Gastroesophageal sphincter (tissue), 4 donors: ENCODE results near the gene NELL1. TPM values are rescaled to one million over a fixed set of nuclear protein-coding genes. Genes with fewer than 3 reads are reported as not detected.

ENCODE experiments used
- ATAC-seq: fragments of 150-250 bp; one replicate; pipeline ENCODE4 v1.9.1; 2016; ENCODE audit warnings: mild to moderate bottlenecking, moderate library complexity
- H3K27ac ChIP-seq, 4 donors: fragments of 200-600 bp; sonication (generic) in 3 of 4; 1 replicate in 3 of 4; 2 replicates in 1 of 4; pipeline ENCODE4 v1.5.1; 2016 to 2019
- H3K27me3 ChIP-seq: fragments of 200-600 bp; sonication (generic); one replicate; pipeline ENCODE4 v1.5.1; 2019
- H3K36me3 ChIP-seq, 2 donors: fragments of 200-600 bp; sonication (generic); one replicate each; pipeline ENCODE4 v1.5.1; 2019; ENCODE audit warnings: control low read depth in 1 of 2
- H3K4me1 ChIP-seq, 3 donors: fragments of 200-600 bp; sonication (generic); 1 replicate in 2 of 3; 2 replicates in 1 of 3; pipeline ENCODE4 v1.5.1; 2016 to 2019; ENCODE audit warnings: control low read depth in 2 of 3
- H3K4me3 ChIP-seq, 2 donors: fragments of 200-600 bp; sonication (generic); one replicate each; pipeline ENCODE4 v1.5.1; 2019; ENCODE audit warnings: mild to moderate bottlenecking in 1 of 2, moderate library complexity in 1 of 2
- H3K9me3 ChIP-seq, 3 donors: fragments of 200-600 bp; sonication (generic); one replicate each; pipeline ENCODE4 v1.5.1; 2017 to 2019; ENCODE audit warnings: control low read depth in 2 of 3
- EP300 ChIP-seq: sonication (generic); formaldehyde crosslinking; IDR thresholded peaks from one replicate; pipeline ENCODE4 v1.6.1; 2017; ENCODE audit warnings: antibody characterized with exemption, mild to moderate bottlenecking
- POLR2A ChIP-seq, 2 donors: fragments of 450-650 bp; IDR thresholded peaks; one replicate each; pipeline ENCODE4 v1.6.1; 2017; ENCODE audit warnings: antibody characterized with exemption in 2 of 2, mild to moderate bottlenecking in 2 of 2, moderate library complexity in 1 of 2
- POLR2AphosphoS5 ChIP-seq: sonication (generic); formaldehyde crosslinking; IDR thresholded peaks from one replicate; pipeline ENCODE4 v1.6.1; 2017; ENCODE audit warnings: antibody characterized with exemption
- WGBS, 2 donors: methylation state at CpG; one replicate each; pipeline ENCODE4 v1.1.5; 2018; ENCODE audit warnings: low coverage in 1 of 2; 5-methylcytosine and 5-hydroxymethylcytosine counted together
- total RNA-seq, 4 donors: library from RNA; depleted of rRNA; stranded (reverse); fragments of >200 nt; gene quantifications; one replicate each; pipeline ENCODE4 v1.1.0, GENCODE V29; 2016
- TF ChIP-seq, protein P1 (sequence below), 4 experiments: fragments of 200-600 bp in 2 of 4; fragments of 450-650 bp in 2 of 4; sonication (generic) in 1 of 4; IDR thresholded peaks; one replicate each; pipeline ENCODE4 v1.5.1; 2017 to 2019; ENCODE audit warnings: antibody characterized with exemption in 4 of 4, mild to moderate bottlenecking in 2 of 4, moderate library complexity in 2 of 4

NELL1 gene
- total RNA-seq, 4 donors from 2014 or later = 0.27 to 3.0 (median 1.5) TPM

DNA sequence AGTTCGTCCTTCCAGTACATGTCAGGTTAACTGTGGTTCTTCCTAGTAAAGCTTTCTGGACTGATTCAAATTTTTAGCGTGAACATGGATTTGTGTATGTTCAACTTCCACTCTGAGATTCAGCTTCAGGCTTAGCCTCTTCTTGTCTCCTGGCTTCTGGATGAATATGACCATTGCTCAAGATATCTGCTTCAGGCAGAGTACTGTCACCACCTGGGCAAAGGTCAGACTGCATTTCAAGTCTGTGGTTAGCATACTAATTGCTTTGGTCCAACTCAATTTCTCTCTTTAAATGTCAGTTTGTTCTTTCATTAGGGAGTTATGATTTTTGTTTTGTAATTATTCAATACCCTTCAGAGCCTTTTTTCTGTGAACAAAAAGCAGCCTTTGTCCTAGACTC is 440.0 kb downstream of the NELL1 start:
- TF ChIP-seq EP300 (no peak), POLR2AphosphoS5 (no peak), POLR2A (IDR thresholded peaks at IDR 0.05) (no peak)
- TF ChIP-seq, protein P1, sequence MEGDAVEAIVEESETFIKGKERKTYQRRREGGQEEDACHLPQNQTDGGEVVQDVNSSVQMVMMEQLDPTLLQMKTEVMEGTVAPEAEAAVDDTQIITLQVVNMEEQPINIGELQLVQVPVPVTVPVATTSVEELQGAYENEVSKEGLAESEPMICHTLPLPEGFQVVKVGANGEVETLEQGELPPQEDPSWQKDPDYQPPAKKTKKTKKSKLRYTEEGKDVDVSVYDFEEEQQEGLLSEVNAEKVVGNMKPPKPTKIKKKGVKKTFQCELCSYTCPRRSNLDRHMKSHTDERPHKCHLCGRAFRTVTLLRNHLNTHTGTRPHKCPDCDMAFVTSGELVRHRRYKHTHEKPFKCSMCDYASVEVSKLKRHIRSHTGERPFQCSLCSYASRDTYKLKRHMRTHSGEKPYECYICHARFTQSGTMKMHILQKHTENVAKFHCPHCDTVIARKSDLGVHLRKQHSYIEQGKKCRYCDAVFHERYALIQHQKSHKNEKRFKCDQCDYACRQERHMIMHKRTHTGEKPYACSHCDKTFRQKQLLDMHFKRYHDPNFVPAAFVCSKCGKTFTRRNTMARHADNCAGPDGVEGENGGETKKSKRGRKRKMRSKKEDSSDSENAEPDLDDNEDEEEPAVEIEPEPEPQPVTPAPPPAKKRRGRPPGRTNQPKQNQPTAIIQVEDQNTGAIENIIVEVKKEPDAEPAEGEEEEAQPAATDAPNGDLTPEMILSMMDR (IDR thresholded peaks at IDR 0.05) = no peak

DNA sequence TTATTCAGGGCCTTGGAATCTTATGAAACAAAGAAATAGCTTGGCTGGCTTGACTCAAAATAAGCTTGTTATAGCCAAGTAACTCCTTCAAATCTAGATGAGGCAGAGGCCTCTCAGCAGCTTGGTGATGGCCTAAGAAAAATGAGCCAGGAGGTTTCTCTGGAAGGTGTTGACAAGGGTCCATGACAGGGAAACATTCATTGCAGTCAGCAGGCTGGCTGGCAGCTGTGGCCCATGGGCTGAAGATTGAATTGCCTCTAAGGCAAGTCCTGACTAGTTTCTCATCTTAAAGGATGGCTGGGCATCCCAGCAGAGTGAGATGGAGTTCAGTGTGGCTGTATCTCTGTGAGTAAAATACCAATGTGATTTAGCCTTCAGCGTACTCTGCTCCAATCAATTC is 441.0 kb downstream of the NELL1 start:
- H3K9me3 ChIP-seq = peaks cover 0 to under 1% (median 0%) of the 10 kb centered on the region in 3 donors
- 64 to 83% methylated on average over 1 of the region's 1 CpG for WGBS, 2 donors
- no peaks in the 10 kb centered on the region for H3K36me3 ChIP-seq
- no peak overlapping the region for H3K27ac ChIP-seq
- TF ChIP-seq POLR2A (IDR thresholded peaks at IDR 0.05) (no peak), POLR2AphosphoS5 (no peak)
- H3K4me3 ChIP-seq = no peak overlapping the region
- no peak for ATAC-seq
- no peaks in the 10 kb centered on the region for H3K4me1 ChIP-seq
- H3K27me3 ChIP-seq = no peaks in the 10 kb centered on the region

More for the DNA sequence above, 440.0 kb downstream of the NELL1 start:
- no peak overlapping the region for H3K27ac ChIP-seq
- H3K9me3 ChIP-seq = peaks cover 0 to 11% (median 0%) of the 10 kb centered on the region in 3 donors
- no peaks in the 10 kb centered on the region for H3K36me3 ChIP-seq
- H3K4me1 ChIP-seq = no peaks in the 10 kb centered on the region
- H3K27me3 ChIP-seq = no peaks in the 10 kb centered on the region
- ATAC-seq = no peak
- WGBS, 2 donors = 92 to 93% methylated on average over 2 of the region's 2 CpGs
- H3K4me3 ChIP-seq = no peak overlapping the region

DNA sequence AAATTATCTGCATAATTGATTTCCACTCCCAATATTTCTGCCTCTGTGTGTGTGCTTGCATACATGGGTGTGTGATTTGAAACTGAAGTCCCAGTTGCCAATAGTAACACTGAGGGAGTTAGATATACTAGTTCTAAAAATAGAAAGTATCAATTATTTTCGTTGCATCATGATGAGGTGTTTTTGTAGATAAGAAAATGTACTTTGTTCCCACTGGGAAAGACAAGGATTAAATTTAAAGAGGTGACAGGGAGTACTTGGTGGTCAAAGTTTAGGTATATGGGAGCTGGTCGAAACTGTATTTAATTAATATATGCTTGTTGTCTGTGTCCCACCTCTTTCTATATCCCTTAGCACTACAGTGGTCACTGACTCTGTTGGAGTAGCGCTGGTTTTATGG is 444.5 kb downstream of the NELL1 start:
- ATAC-seq = no peak
- Histone ChIP-seq H3K9me3 (no peaks in the 10 kb centered on the region), H3K27me3 (no peaks in the 10 kb centered on the region), H3K27ac (no peak overlapping the region), H3K4me1 (no peaks in the 10 kb centered on the region), H3K36me3 (no peaks in the 10 kb centered on the region), H3K4me3 (no peak overlapping the region)
- TF ChIP-seq, protein P1 (IDR thresholded peaks at IDR 0.05) = no peak
- TF ChIP-seq POLR2AphosphoS5 (no peak), EP300 (no peak), POLR2A (IDR thresholded peaks at IDR 0.05) (no peak)
- 71 to 75% methylated on average over 3 of the region's 3 CpGs for WGBS, 2 donors

DNA sequence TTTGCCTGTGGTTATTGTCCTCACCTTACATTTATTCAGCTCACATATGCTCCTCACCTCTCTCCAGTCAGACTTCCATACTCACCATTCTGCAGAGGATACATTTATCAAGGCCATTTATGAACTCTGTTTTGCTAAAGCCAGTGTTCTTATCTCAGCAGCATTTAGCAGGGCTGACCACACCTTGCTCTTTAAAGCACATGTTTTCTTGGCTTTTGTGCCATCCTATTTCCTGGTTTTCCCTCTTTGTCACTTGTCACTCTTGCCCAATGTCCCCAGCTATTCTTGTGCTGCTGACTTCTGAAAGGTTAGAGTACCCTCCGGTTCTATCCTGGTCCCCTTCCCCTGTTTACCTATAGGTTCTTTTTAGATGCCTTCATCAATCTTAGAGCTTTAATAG is 446.6 kb downstream of the NELL1 start:
- Histone ChIP-seq H3K9me3 (no peaks in the 10 kb centered on the region), H3K36me3 (no peaks in the 10 kb centered on the region), H3K27ac (no peak overlapping the region), H3K27me3 (no peaks in the 10 kb centered on the region), H3K4me3 (no peak overlapping the region), H3K4me1 (no peaks in the 10 kb centered on the region)
- ATAC-seq = no peak
- 60 to 89% methylated on average over 1 of the region's 1 CpG for WGBS, 2 donors
- TF ChIP-seq, protein P1 (IDR thresholded peaks at IDR 0.05) = no peak
- TF ChIP-seq POLR2A (IDR thresholded peaks at IDR 0.05) (no peak), POLR2AphosphoS5 (no peak), EP300 (no peak)

DNA sequence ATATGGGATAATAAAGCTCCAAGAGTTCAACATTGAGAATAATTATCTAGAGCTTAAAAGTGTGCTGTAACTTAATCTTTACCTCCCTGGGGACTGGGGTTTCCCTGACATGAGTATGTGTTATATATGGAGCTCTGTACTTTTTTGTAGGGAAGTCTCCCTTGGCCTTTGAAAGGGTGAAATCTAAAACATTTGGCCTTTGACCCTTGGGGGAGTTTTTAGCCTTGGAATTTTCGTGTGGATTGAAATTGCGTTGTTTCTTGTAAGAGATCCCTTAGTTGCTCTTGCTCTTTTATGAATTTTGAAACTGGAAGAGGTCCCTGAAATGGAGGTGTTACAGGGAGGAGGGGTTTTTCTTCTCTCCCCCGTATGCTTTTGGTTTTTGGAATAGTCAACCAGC is 450.0 kb downstream of the NELL1 start:
- H3K36me3 ChIP-seq = no peaks in the 10 kb centered on the region
- 29 to 45% methylated on average over 1 to 3 of the region's 3 CpGs for WGBS, 2 donors
- no peak for ATAC-seq

More for the DNA sequence above, 450.0 kb downstream of the NELL1 start:
- Histone ChIP-seq H3K4me1 (no peaks in the 10 kb centered on the region), H3K27me3 (no peaks in the 10 kb centered on the region), H3K27ac (no peak overlapping the region), H3K4me3 (no peak overlapping the region), H3K9me3 (no peaks in the 10 kb centered on the region)
- TF ChIP-seq, protein P1 (IDR thresholded peaks at IDR 0.05) = no peak
- TF ChIP-seq POLR2AphosphoS5 (no peak), POLR2A (IDR thresholded peaks at IDR 0.05) (no peak), EP300 (no peak)
